Measurements from ENCODE around the gene BIRC3. TPM values are rescaled to one million over a fixed set of nuclear protein-coding genes. Genes with fewer than 3 reads are reported as not detected.

Gene BIRC3
- total RNA-seq, 2 experiments from 2014 or later: 115 to 124 TPM

GRCh38 chr11:102357116-102357515 is 39.8 kb downstream of the BIRC3 start:
- CTCF ChIA-PET: interaction anchor here (1.4 kb wide), 1 partner anchor 10 kb away, joined by 6 read pairs; no protein-coding TSS in a partner anchor
- H3K4me3 Mint-ChIP-seq: no peak overlapping the region

GRCh38 chr11:102359372-102359771 is 42.1 kb downstream of the BIRC3 start:
- Histone ChIP-seq H3K4me1 (ENCODE audit: insufficient read depth, low read length) (peaks cover 17% of the 10 kb centered on the region), H3K27ac (ENCODE audit: low read depth in 1 of 2, low read length in 2 of 2) (no peak overlapping the region), H3K4me3 (ENCODE audit: low read length) (no peak overlapping the region), H3K9me3 (ENCODE audit: control insufficient read depth in 1 of 2, insufficient read depth in 1 of 2, low read length in 2 of 2) (peaks cover 4 to 7% of the 10 kb centered on the region in 2 experiments), H3K36me3 (ENCODE audit: insufficient read depth, low read length) (peaks cover 51% of the 10 kb centered on the region), H3K27me3 (ENCODE audit: control insufficient read depth in 1 of 2, insufficient read depth in 2 of 2, low read length in 2 of 2) (no peaks in the 10 kb centered on the region)
- intact Hi-C loops (cut with DNase I, micrococcal nuclease): no loop called here
- peaks cover 97% of the 10 kb centered on the region for H3K36me3 Mint-ChIP-seq (ENCODE audit: low read depth)
- peak overlapping the region; percentile 95 for H3K27ac Mint-ChIP-seq
- no peak overlapping the region for H3K4me3 Mint-ChIP-seq
- CTCF ChIA-PET: interaction anchor here (0.9 to 2.5 kb wide), 5 partner anchors 10 to 65 kb away, joined by 3 to 7 read pairs (median 4); no protein-coding TSS in a partner anchor
- POLR2A ChIA-PET: interaction anchor here (1.7 to 2.4 kb wide), 2 partner anchors 10 to 92 kb away, joined by 3 to 12 read pairs; no protein-coding TSS in a partner anchor
- no peak for ATAC-seq (ENCODE audit: poor library complexity)
- peaks cover 63% of the 10 kb centered on the region for H3K4me1 Mint-ChIP-seq (ENCODE audit: low read depth)
- TF ChIP-seq CTCF (IDR thresholded peaks at IDR 0.05): no peak
- DNase-seq: no peak
- no peaks in the 10 kb centered on the region for H3K27me3 Mint-ChIP-seq
- H3K9me3 Mint-ChIP-seq: peaks cover 8% of the 10 kb centered on the region

More at GRCh38 chr11:102357116-102357515, 39.8 kb downstream of the BIRC3 start:
- H3K27ac ChIP-seq (ENCODE audit: low read depth in 1 of 2, low read length in 2 of 2): no peak overlapping the region
- H3K4me3 ChIP-seq (ENCODE audit: low read length): no peak overlapping the region
- H3K4me1 ChIP-seq (ENCODE audit: insufficient read depth, low read length): peaks cover 17% of the 10 kb centered on the region
- no peak for TF ChIP-seq CTCF (IDR thresholded peaks at IDR 0.05)
- peaks cover 8% of the 10 kb centered on the region for H3K9me3 Mint-ChIP-seq
- DNase-seq: no peak
- no peak overlapping the region for H3K27ac Mint-ChIP-seq
- H3K36me3 Mint-ChIP-seq (ENCODE audit: low read depth): peaks cover 96% of the 10 kb centered on the region
- no peak for ATAC-seq (ENCODE audit: poor library complexity)
- peaks cover 59% of the 10 kb centered on the region for H3K4me1 Mint-ChIP-seq (ENCODE audit: low read depth)
- POLR2A ChIA-PET: no interaction called here
- no peaks in the 10 kb centered on the region for H3K27me3 Mint-ChIP-seq
- H3K9me3 ChIP-seq (ENCODE audit: control insufficient read depth in 1 of 2, insufficient read depth in 1 of 2, low read length in 2 of 2): peaks cover 4 to 7% of the 10 kb centered on the region in 2 experiments
- intact Hi-C loops (cut with DNase I, micrococcal nuclease): no loop called here
- peaks cover 40% of the 10 kb centered on the region for H3K36me3 ChIP-seq (ENCODE audit: insufficient read depth, low read length)
- no peaks in the 10 kb centered on the region for H3K27me3 ChIP-seq (ENCODE audit: control insufficient read depth in 1 of 2, insufficient read depth in 2 of 2, low read length in 2 of 2)

- POLR2A ChIA-PET: interaction anchor here (0.8 to 2.4 kb wide), 10 partner anchors 11 to 93 kb away, joined by 3 to 13 read pairs (median 3); partner anchors contain the start of gene BIRC2
- H3K4me1 Mint-ChIP-seq (ENCODE audit: low read depth): peaks cover 54% of the 10 kb centered on the region
- H3K9me3 Mint-ChIP-seq: peaks cover 7% of the 10 kb centered on the region
- CTCF ChIA-PET: interaction anchor here (0.5 to 2.5 kb wide), 8 partner anchors 10 to 66 kb away, joined by 3 to 7 read pairs (median 3); no protein-coding TSS in a partner anchor
- no peak for TF ChIP-seq CTCF (IDR thresholded peaks at IDR 0.05)
- Histone ChIP-seq H3K36me3 (ENCODE audit: insufficient read depth, low read length) (peaks cover 59% of the 10 kb centered on the region), H3K4me3 (ENCODE audit: low read length) (peak overlapping the region; percentile 24), H3K27ac (ENCODE audit: low read depth in 1 of 2, low read length in 2 of 2) (peak overlapping the region; percentile 46 to 76), H3K4me1 (ENCODE audit: insufficient read depth, low read length) (peaks cover 17% of the 10 kb centered on the region), H3K27me3 (ENCODE audit: control insufficient read depth in 1 of 2, insufficient read depth in 2 of 2, low read length in 2 of 2) (no peaks in the 10 kb centered on the region), H3K9me3 (ENCODE audit: control insufficient read depth in 1 of 2, insufficient read depth in 1 of 2, low read length in 2 of 2) (peaks cover 4 to 7% of the 10 kb centered on the region in 2 experiments)
- H3K27me3 Mint-ChIP-seq: no peaks in the 10 kb centered on the region
- intact Hi-C loops (cut with DNase I, micrococcal nuclease): loop anchor here (1.0 to 10.0 kb wide), 3 partner anchors 14 to 584 kb away; no protein-coding TSS in a partner anchor
- ATAC-seq (ENCODE audit: poor library complexity): peak; percentile 8
- peak in 10 of 14 experiments; percentile 18 to 68 (median 42) for DNase-seq
- peaks cover 97% of the 10 kb centered on the region for H3K36me3 Mint-ChIP-seq (ENCODE audit: low read depth)
- peak overlapping the region; percentile 95 for H3K27ac Mint-ChIP-seq
- H3K4me3 Mint-ChIP-seq: peak overlapping the region; percentile 44
Observed at GRCh38 chr11:102360681-102361080, 43.4 kb downstream of the BIRC3 start.

All from CD4-positive, alpha-beta T cell (primary cell).